Measurements from ENCODE around the gene BICC1.

DNA sequence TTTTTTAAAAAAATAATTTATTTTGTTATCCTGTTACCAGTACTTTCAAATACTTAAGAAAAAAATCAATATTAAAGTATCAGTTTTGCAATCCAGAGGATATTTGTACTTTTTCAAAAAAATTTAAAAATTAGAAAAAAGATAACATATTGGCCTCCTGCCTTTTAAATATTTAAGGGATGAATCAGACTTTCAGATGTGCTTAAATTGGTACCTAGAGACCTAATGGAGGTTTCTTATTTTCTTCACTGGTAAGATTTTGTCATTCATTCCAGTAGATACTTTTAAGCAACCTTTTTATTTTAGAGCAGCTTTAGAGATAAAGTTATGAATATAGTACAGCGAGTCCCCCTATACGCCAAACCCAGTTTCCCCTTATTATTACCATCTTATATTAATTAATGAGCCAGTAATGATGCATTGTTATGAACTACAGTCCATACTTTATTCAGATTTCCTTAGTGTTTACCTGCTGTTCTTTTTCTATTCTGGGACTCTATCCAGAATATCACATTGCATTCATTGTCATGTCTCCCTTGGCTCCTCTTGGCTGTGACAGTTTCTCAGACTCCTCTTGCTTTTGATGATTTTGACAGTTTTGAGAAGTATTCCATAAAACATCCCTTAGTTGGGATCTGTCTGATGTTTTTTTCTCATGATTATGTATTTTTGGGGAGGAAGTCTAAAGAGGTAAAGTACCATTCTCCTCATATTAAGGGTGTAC is 34.2 kb downstream of the BICC1 start:
- TF ChIP-seq, protein P1, sequence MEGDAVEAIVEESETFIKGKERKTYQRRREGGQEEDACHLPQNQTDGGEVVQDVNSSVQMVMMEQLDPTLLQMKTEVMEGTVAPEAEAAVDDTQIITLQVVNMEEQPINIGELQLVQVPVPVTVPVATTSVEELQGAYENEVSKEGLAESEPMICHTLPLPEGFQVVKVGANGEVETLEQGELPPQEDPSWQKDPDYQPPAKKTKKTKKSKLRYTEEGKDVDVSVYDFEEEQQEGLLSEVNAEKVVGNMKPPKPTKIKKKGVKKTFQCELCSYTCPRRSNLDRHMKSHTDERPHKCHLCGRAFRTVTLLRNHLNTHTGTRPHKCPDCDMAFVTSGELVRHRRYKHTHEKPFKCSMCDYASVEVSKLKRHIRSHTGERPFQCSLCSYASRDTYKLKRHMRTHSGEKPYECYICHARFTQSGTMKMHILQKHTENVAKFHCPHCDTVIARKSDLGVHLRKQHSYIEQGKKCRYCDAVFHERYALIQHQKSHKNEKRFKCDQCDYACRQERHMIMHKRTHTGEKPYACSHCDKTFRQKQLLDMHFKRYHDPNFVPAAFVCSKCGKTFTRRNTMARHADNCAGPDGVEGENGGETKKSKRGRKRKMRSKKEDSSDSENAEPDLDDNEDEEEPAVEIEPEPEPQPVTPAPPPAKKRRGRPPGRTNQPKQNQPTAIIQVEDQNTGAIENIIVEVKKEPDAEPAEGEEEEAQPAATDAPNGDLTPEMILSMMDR (conservative IDR thresholded peaks at IDR 0.05), result no peak
- no peak for TF ChIP-seq ZFX (IDR thresholded peaks at IDR 0.05)
